HEK293 (cell line): ENCODE measurements around the gene RAD51C.
"Not testable (repeated sequence)": the region's sequence is repeated elsewhere in the genome, so short reads cannot be mapped to it uniquely, and the experiment has no call there.

Source experiments
- ZBTB20 ChIP-seq: fragments of 450-650 bp; formaldehyde crosslinking; IDR thresholded peaks from 2 replicates; pipeline ENCODE4 v1.5.1; 2016; ENCODE audit warnings: missing biosample characterization, missing genetic modification characterization
- TF ChIP-seq, protein P1 (sequence below): fragments of 450-650 bp; formaldehyde crosslinking; IDR thresholded peaks from 2 replicates; pipeline ENCODE4 v1.5.1; 2016; ENCODE audit warnings: missing biosample characterization, missing genetic modification characterization
- TF ChIP-seq, protein P2 (sequence below): fragments of 450-650 bp; formaldehyde crosslinking; IDR thresholded peaks from 2 replicates; pipeline ENCODE4 v1.5.1; 2017; ENCODE audit warnings: missing biosample characterization, mild to moderate bottlenecking, missing genetic modification characterization, moderate library complexity

DNA sequence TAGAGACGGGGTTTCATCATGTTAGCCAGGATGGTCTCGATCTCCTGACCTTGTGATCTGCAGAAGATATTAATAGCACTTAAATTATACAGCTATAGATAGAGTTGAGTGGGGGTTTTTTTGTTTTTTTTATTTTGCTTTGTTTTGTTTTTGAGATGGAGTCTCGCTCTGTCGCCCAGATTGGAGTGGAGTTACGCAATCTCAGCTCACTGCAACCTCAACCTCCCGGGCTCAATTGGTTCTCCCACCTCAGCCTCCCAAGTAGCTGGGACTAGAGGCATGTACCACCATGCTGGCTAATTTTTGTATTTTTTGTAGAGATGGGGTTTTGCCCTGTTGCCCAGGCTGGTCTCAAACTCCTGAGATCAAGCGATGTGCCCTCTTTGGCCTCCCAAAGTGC, 2.4 kb upstream of the RAD51C start:
- TF ChIP-seq, protein P1, sequence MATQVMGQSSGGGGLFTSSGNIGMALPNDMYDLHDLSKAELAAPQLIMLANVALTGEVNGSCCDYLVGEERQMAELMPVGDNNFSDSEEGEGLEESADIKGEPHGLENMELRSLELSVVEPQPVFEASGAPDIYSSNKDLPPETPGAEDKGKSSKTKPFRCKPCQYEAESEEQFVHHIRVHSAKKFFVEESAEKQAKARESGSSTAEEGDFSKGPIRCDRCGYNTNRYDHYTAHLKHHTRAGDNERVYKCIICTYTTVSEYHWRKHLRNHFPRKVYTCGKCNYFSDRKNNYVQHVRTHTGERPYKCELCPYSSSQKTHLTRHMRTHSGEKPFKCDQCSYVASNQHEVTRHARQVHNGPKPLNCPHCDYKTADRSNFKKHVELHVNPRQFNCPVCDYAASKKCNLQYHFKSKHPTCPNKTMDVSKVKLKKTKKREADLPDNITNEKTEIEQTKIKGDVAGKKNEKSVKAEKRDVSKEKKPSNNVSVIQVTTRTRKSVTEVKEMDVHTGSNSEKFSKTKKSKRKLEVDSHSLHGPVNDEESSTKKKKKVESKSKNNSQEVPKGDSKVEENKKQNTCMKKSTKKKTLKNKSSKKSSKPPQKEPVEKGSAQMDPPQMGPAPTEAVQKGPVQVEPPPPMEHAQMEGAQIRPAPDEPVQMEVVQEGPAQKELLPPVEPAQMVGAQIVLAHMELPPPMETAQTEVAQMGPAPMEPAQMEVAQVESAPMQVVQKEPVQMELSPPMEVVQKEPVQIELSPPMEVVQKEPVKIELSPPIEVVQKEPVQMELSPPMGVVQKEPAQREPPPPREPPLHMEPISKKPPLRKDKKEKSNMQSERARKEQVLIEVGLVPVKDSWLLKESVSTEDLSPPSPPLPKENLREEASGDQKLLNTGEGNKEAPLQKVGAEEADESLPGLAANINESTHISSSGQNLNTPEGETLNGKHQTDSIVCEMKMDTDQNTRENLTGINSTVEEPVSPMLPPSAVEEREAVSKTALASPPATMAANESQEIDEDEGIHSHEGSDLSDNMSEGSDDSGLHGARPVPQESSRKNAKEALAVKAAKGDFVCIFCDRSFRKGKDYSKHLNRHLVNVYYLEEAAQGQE (tag by site-specific recombination): not testable (repeated sequence)
- TF ChIP-seq, protein P2, sequence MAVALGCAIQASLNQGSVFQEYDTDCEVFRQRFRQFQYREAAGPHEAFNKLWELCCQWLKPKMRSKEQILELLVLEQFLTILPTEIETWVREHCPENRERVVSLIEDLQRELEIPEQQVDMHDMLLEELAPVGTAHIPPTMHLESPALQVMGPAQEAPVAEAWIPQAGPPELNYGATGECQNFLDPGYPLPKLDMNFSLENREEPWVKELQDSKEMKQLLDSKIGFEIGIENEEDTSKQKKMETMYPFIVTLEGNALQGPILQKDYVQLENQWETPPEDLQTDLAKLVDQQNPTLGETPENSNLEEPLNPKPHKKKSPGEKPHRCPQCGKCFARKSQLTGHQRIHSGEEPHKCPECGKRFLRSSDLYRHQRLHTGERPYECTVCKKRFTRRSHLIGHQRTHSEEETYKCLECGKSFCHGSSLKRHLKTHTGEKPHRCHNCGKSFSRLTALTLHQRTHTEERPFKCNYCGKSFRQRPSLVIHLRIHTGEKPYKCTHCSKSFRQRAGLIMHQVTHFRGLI (tag by site-specific recombination): not testable (repeated sequence)
- TF ChIP-seq ZBTB20 (tag by site-specific recombination): not testable (repeated sequence)
